ENCODE measurements around the gene SEPTIN10.
"Not testable (repeated sequence)": the region's sequence is repeated elsewhere in the genome, so short reads cannot be mapped to it uniquely, and the experiment has no call there.

SEPTIN10 gene

DNA sequence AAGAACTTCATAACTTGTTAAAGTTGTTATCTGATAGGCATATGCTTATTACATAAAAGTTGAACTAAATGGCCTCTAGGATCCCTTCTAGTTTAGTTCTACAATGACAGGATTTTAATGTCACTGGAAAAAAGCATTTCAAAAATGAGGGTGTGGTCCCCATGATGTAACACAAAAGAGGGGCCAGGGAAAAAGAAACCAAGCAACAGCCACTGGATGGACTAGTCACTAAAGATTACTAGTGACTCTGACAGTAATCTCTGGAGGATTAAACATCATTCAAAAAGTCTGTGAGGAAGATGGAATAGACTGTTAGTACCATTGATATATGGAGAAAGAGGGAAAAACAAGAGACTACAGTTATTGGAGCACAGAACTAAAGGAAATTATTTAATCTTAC lies 22.6 kb downstream of the SEPTIN10 start:
- Histone ChIP-seq H3K27me3 (ENCODE audit: control insufficient read depth, insufficient read depth, low read length) (no peaks in the 10 kb centered on the region), H3K27ac (ENCODE audit: low read length) (no peak overlapping the region), H3K9me3 (ENCODE audit: control insufficient read depth, low read depth, low read length) (no peaks in the 10 kb centered on the region), H3K4me1 (ENCODE audit: control insufficient read depth, low read depth, low read length) (no peaks in the 10 kb centered on the region), H3K9ac (ENCODE audit: low read length) (no peak overlapping the region), H3K36me3 (ENCODE audit: control insufficient read depth, low read depth, low read length) (no peaks in the 10 kb centered on the region), H3K4me3 (ENCODE audit: low read length) (no peak overlapping the region)

DNA sequence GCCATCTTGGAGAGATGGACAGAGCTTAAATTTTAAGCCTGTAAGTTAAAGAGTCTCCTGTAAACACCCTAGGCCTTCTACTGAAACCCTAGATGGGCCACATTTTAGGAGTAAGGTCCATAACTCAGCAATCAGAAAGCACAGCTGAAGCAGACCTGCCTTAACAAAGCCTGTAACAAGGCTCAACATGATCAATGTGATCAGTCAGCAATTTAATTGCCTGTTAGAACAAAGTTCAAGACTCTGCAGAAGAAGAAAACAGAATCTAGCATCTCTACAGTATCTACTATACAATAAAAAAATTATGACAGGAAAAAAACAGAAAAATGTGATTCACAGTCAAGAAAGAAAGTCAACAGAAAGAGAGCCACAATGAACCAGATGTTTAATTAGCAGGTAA lies 27.1 kb downstream of the SEPTIN10 start:
- Histone ChIP-seq H3K4me3 (ENCODE audit: low read length) (no peak overlapping the region), H3K9me3 (ENCODE audit: control insufficient read depth, low read depth, low read length) (no peaks in the 10 kb centered on the region), H3K27me3 (ENCODE audit: control insufficient read depth, insufficient read depth, low read length) (no peaks in the 10 kb centered on the region), H3K36me3 (ENCODE audit: control insufficient read depth, low read depth, low read length) (peaks cover 5% of the 10 kb centered on the region), H3K27ac (ENCODE audit: low read length) (no peak overlapping the region), H3K4me1 (ENCODE audit: control insufficient read depth, low read depth, low read length) (no peaks in the 10 kb centered on the region), H3K9ac (ENCODE audit: low read length) (no peak overlapping the region)

DNA sequence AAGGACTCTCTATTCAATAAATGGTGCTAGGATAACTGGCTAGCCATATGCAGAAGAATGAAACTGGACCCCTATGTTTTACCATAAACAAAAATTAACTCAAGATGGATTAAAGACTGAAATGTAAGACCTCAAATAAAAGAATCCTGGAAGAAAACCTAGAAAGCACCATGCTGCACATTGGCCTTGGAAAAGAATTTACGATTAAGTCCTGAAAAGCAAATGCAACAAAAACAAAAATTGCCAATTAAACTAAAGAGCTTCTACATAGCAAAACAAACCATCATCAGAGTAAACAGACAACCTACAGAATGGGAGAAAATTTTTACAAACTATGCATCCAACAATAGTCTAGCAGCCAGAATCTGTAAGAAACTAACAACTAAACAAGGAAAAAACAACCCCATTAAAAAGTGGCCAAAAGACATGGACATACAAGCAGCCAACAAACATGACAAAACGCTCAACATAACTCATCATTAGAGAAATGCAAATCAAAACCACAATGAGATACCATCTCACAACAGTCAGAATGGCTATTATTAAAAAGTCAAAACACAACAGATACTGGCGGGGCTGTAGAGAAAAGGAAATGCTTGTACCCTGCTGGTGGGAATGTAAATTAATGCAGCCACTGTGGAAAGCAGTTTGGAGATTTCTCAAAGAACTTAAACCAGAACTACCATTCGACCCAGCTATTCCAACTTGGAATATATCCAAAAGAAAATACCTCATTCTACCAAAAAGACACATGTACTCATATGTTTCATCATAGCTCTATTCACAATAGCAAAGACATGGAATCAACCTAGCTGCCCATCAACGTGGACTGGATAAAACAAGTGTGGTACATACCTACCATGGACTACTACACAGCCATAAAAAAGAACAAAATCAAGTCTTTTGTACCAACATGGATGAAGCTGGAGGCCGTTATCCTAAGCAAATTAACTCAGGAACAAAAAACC lies 30.6 kb downstream of the SEPTIN10 start:
- H3K4me1 ChIP-seq (ENCODE audit: control insufficient read depth, low read depth, low read length), result no peaks in the 10 kb centered on the region
- H3K27ac ChIP-seq (ENCODE audit: low read length), result no peak overlapping the region
- H3K4me3 ChIP-seq (ENCODE audit: low read length), result no peak overlapping the region
- H3K36me3 ChIP-seq (ENCODE audit: control insufficient read depth, low read depth, low read length), result peaks cover 5% of the 10 kb centered on the region
- H3K9me3 ChIP-seq (ENCODE audit: control insufficient read depth, low read depth, low read length), result no peaks in the 10 kb centered on the region
- H3K27me3 ChIP-seq (ENCODE audit: control insufficient read depth, insufficient read depth, low read length), result no peaks in the 10 kb centered on the region
- no peak overlapping the region for H3K9ac ChIP-seq (ENCODE audit: low read length)

DNA sequence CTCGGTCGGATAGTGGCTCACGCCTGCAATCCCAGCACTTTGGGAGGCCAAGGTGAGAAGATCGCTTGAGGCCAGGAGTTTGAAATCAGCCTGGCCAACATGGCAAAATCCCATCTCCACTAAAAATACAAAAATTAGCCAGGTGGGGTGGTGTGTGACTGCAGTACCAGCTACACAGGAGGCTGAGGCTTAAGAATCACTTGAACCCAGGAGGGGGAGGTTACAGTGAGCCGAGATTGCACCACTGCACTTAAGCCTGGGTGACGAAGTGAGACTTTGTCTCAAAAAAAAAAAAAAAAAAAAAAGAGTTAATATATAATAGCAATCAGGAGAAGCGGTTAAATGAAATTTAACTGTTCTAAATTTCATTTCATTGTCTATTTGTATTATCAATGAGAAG lies 36.1 kb downstream of the SEPTIN10 start:
- not testable (repeated sequence) for H3K27me3 ChIP-seq (ENCODE audit: control insufficient read depth, insufficient read depth, low read length); H3K4me3 ChIP-seq (ENCODE audit: low read length); H3K4me1 ChIP-seq (ENCODE audit: control insufficient read depth, low read depth, low read length); H3K36me3 ChIP-seq (ENCODE audit: control insufficient read depth, low read depth, low read length); H3K27ac ChIP-seq (ENCODE audit: low read length); H3K9me3 ChIP-seq (ENCODE audit: control insufficient read depth, low read depth, low read length); H3K9ac ChIP-seq (ENCODE audit: low read length)

DNA sequence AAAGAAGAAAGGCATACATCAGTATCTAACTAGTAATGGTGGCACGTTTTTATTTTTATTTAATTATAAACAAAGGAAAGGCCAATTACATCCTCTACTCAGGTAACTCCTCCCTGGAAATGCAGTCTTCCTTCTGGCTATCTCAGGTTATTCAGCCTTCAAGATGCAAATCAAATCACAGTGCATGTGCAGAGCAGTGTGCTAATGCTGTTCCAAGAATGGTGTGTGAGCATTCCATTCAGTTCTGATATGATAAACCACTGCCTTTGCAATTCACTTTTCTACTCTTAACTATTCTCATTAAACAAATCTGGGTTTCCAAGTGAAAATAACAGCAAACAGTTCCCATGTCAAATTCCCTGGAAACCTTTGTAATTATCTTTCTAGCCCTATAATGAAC lies 38.4 kb downstream of the SEPTIN10 start:
- Histone ChIP-seq H3K4me1 (ENCODE audit: control insufficient read depth, low read depth, low read length) (no peaks in the 10 kb centered on the region), H3K36me3 (ENCODE audit: control insufficient read depth, low read depth, low read length) (peaks cover 8% of the 10 kb centered on the region), H3K27me3 (ENCODE audit: control insufficient read depth, insufficient read depth, low read length) (no peaks in the 10 kb centered on the region), H3K4me3 (ENCODE audit: low read length) (no peak overlapping the region), H3K9ac (ENCODE audit: low read length) (no peak overlapping the region), H3K9me3 (ENCODE audit: control insufficient read depth, low read depth, low read length) (no peaks in the 10 kb centered on the region), H3K27ac (ENCODE audit: low read length) (no peak overlapping the region)

DNA sequence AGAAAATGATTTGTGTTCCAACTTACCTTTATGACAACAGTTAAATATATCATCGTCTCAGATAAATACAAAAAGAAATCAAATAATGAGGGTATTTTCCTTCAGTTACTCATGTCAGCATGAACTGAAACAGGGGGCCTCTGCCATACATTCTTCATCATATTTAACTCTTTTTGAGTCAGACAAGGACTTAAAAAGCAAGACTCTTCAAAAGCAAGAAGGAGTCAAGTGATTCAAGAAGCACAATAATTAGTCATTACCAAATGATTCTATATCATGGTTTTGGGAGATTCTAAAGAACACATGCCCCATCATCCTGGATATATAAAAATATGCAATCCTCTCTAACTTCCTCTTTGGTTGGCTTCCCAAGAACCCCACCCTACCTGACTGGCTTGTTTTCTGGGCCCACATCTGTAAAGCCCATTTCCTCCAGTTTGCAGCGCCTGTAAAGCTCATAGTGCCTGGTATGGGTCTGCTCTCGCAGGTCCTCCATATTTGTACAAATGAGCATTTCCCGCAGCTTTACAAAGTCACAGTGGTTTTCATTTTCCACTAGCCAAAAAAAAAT lies 49.7 kb downstream of the SEPTIN10 start:
- Histone ChIP-seq H3K4me1 (ENCODE audit: control insufficient read depth, low read depth, low read length) (no peaks in the 10 kb centered on the region), H3K4me3 (ENCODE audit: low read length) (no peak overlapping the region), H3K27me3 (ENCODE audit: control insufficient read depth, insufficient read depth, low read length) (no peaks in the 10 kb centered on the region), H3K9me3 (ENCODE audit: control insufficient read depth, low read depth, low read length) (no peaks in the 10 kb centered on the region), H3K36me3 (ENCODE audit: control insufficient read depth, low read depth, low read length) (peaks cover 39% of the 10 kb centered on the region), H3K9ac (ENCODE audit: low read length) (no peak overlapping the region), H3K27ac (ENCODE audit: low read length) (no peak overlapping the region)

DNA sequence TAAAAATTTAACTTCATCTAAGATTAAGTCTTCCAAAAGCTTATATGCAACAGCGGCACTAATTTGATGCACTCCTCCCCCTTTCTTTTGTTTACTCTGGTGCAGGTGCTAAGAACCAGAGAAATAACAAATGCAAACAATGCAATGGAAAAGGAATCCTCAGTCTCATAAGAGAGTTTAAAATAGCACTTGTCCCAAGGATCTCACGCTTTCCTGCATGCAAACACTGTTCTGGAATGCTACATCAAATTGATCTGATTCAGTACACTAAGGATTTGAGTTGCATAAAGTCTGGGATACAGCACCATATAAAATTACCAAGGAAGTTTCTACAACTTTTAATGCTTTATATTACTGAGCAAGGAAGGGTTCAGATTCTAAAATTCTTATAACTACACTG lies 50.5 kb downstream of the SEPTIN10 start:
- no peaks in the 10 kb centered on the region for H3K27me3 ChIP-seq (ENCODE audit: control insufficient read depth, insufficient read depth, low read length)
- H3K36me3 ChIP-seq (ENCODE audit: control insufficient read depth, low read depth, low read length), result peaks cover 41% of the 10 kb centered on the region
- no peak overlapping the region for H3K9ac ChIP-seq (ENCODE audit: low read length)
- no peaks in the 10 kb centered on the region for H3K4me1 ChIP-seq (ENCODE audit: control insufficient read depth, low read depth, low read length)
- no peak overlapping the region for H3K27ac ChIP-seq (ENCODE audit: low read length)
- no peak overlapping the region for H3K4me3 ChIP-seq (ENCODE audit: low read length)
- H3K9me3 ChIP-seq (ENCODE audit: control insufficient read depth, low read depth, low read length), result no peaks in the 10 kb centered on the region

DNA sequence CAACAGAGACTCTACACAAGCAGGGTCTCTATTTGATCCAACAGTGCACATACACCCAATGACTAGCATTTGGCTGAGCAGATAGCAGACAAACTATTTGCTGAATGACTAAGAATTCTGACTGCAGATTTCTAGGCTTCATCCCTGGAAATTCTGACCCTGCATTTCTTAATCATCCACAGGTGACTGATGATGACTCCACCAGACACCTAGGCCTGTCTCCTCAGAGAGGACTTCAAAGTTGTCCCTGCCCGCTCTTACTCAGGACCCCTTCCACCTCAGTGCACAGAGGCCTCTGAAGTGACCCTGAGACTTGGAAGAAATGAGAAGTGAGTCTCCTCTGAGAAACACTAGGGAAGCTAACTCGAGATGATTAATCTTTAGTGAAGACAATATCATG lies 51.3 kb downstream of the SEPTIN10 start:
- Histone ChIP-seq H3K4me3 (ENCODE audit: low read length) (no peak overlapping the region), H3K9me3 (ENCODE audit: control insufficient read depth, low read depth, low read length) (no peaks in the 10 kb centered on the region), H3K9ac (ENCODE audit: low read length) (no peak overlapping the region), H3K27ac (ENCODE audit: low read length) (no peak overlapping the region), H3K4me1 (ENCODE audit: control insufficient read depth, low read depth, low read length) (no peaks in the 10 kb centered on the region), H3K27me3 (ENCODE audit: control insufficient read depth, insufficient read depth, low read length) (no peaks in the 10 kb centered on the region), H3K36me3 (ENCODE audit: control insufficient read depth, low read depth, low read length) (peaks cover 44% of the 10 kb centered on the region)

DNA sequence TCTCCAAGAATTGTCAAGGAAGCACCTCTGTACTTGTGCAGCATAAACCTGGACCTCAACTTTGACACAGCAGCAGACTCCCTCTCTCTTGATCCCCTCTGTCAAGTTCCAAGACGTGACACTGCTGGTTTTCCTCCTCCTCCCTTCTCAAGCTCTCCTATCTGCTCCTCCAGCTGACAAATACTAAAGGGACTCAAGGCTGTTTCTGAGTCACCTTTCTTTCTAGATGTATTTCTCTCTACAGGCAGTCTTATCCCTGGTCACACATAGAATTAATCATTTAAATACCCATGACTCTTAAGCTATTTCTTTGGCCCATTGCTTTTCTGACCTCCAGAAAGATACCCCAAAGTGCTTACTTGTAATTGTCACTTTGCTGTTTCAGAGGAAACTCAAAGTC lies 53.5 kb downstream of the SEPTIN10 start:
- H3K27ac ChIP-seq (ENCODE audit: low read length), result no peak overlapping the region
- H3K9ac ChIP-seq (ENCODE audit: low read length), result no peak overlapping the region
- no peaks in the 10 kb centered on the region for H3K27me3 ChIP-seq (ENCODE audit: control insufficient read depth, insufficient read depth, low read length)
- no peaks in the 10 kb centered on the region for H3K9me3 ChIP-seq (ENCODE audit: control insufficient read depth, low read depth, low read length)
- H3K36me3 ChIP-seq (ENCODE audit: control insufficient read depth, low read depth, low read length), result peaks cover 35% of the 10 kb centered on the region
- no peaks in the 10 kb centered on the region for H3K4me1 ChIP-seq (ENCODE audit: control insufficient read depth, low read depth, low read length)
- H3K4me3 ChIP-seq (ENCODE audit: low read length), result no peak overlapping the region

DNA sequence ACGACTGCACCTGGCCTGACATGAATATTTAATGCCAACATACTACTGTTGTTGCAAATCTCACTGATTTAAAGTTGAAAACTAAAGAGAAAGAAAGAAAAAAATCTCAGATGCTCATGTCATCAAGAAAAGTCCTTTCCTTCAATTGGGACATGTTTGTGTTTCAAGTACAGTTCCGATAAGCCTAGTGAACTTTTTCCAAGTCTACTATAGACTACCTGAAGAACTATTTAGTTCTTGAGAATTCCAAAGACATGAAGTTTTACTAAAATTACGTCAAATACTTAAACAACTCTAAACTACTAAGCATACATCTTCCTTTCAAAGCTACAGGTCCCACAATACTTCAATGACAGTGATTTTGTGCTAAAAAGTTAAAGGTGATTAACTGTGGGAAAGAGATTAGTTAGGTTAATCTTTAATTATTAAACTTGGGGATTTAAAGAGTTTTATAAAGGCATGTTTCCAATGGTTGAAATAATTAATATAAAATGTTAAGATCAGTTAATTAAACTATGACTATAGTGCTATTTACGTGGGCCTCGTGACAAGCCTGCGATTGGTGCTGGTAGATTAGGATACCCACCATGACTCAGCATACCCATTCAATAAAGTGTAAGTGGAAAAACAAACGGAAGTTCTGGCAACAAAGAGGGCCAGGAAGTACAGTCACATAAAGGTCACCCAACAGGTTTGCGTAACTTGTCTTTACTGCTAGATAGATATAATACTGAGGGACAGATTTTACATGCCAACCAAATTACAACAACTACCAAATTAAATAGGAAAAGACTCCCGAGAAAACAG lies 55.5 kb downstream of the SEPTIN10 start:
- H3K4me1 ChIP-seq (ENCODE audit: control insufficient read depth, low read depth, low read length), result no peaks in the 10 kb centered on the region
- H3K4me3 ChIP-seq (ENCODE audit: low read length), result no peak overlapping the region
- H3K27me3 ChIP-seq (ENCODE audit: control insufficient read depth, insufficient read depth, low read length), result no peaks in the 10 kb centered on the region
- no peak overlapping the region for H3K27ac ChIP-seq (ENCODE audit: low read length)
- no peak overlapping the region for H3K9ac ChIP-seq (ENCODE audit: low read length)
- no peaks in the 10 kb centered on the region for H3K9me3 ChIP-seq (ENCODE audit: control insufficient read depth, low read depth, low read length)
- peaks cover 21% of the 10 kb centered on the region for H3K36me3 ChIP-seq (ENCODE audit: control insufficient read depth, low read depth, low read length)

DNA sequence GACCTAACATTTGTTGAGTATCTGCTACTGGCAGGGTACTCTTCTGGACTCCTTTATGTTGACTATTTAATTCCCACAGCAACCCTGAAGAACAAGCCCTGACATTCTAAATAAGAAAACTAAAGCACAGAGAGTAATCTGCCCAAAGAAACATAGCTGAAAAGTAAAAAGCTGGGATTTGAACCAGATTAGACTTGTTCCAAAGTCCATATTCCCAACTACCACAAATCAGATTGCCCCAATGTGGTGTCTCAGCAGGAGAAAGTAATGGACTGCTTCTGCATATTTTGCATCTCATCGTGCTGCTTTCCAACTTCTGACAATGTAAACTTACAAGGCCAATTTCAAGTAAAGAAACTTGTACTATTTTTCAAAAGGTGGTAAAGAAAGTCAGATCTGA lies 56.5 kb downstream of the SEPTIN10 start:
- H3K9me3 ChIP-seq (ENCODE audit: control insufficient read depth, low read depth, low read length), result no peaks in the 10 kb centered on the region
- no peak overlapping the region for H3K9ac ChIP-seq (ENCODE audit: low read length)
- no peaks in the 10 kb centered on the region for H3K27me3 ChIP-seq (ENCODE audit: control insufficient read depth, insufficient read depth, low read length)
- H3K27ac ChIP-seq (ENCODE audit: low read length), result no peak overlapping the region
- no peak overlapping the region for H3K4me3 ChIP-seq (ENCODE audit: low read length)
- H3K36me3 ChIP-seq (ENCODE audit: control insufficient read depth, low read depth, low read length), result peaks cover 21% of the 10 kb centered on the region
- no peaks in the 10 kb centered on the region for H3K4me1 ChIP-seq (ENCODE audit: control insufficient read depth, low read depth, low read length)

All from iPS-18a (cell line).